Measurements from ENCODE around the gene COA1.
"Not testable (repeated sequence)": the region's sequence is repeated elsewhere in the genome, so short reads cannot be mapped to it uniquely, and the experiment has no call there.

The COA1 gene

DNA sequence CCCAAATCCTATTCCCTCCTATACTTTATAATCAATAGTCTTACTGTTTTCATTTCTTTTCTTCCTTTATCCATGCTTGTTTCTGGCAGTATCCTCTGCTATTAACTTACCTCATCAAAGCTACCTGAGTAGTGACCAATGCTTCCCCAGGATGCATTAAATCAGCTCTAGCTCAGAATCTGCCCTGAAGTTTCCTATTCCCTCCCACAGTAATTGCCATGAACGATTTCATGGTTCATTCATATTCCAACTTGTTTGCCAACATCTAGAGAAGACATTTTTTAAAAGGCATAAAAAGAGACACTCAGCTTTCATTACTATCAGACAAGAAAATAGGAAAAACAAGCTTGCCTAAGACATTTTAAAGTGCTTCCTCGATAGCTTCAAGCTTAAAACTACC lies 42.3 kb downstream of the COA1 start:
- no peak for DNase-seq

DNA sequence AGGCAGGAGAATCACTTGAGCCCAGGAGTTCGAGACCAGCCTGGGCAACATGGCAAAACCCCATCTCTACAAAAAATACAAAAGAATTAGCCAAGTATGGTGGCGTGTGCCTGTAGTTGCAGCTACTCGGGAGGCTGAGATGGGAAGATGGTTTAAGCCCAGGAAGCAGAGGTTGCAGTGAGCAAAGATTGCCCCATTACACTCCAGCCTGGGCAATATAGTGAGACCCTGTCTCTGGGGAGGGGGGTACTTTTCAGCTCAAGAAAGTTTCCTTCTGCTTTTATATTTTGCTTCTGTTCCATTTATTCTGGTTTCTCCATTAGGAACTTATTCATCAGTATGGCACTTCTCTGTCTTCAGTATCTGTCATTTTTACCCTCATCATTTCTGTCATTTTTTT lies 48.6 kb downstream of the COA1 start:
- DNase-seq = no peak

DNA sequence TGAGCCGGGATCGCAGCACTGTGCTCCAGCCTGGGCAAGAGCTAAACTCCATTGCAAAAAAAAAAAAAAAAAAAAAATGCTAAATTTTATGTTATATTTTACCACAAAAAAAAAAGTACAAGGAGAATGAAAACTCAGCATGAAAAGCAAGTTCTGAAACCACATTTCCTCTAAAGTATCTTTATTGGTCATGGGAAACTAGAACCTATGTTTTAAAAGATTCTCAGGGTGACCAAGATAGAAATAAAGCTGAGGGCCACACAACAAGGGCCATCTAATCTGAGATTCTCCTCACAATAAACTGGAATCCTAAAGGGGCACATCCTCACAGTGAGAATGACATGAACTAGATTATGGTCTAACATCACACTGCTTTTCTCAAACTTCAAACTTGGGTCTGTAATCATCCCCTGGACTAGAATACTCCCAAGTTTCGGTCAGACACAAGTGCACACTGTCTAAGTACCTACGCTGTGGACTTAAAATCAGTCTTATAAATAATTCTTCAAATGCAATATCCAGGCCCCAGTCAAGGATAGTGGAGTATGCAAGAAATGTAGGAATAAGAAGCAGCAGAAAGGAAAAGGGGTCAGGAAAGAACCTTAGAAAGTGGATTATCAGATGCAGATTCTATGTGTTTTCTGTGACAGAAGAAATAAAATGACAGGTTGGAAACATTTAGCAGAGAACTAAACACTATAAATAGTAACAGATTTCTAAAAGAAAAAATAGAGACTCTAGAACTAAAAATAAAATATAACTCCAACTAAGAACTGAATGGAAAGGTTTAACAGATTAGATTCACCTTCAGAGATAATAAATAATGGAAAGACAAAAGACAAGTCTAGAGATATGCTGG lies 49.9 kb downstream of the COA1 start:
- DNase-seq = no peak

DNA sequence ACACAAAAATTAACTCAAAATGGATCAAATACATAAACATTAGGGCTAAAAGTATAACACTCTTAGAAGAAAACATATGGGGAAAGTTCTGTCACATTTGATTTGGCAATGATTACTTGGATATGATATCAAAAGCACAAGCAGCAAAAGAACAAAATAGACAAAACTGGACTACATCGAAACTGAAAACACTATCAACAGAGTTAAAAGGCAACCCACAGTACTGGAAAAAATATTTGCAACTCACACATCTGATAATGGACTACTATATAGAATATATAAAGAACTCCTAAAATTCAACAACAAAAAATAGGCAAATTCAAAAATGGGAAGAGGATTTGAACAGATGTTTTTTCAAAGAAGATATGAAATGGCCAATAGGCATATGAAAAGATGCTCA lies 51.0 kb downstream of the COA1 start:
- no peak for DNase-seq

DNA sequence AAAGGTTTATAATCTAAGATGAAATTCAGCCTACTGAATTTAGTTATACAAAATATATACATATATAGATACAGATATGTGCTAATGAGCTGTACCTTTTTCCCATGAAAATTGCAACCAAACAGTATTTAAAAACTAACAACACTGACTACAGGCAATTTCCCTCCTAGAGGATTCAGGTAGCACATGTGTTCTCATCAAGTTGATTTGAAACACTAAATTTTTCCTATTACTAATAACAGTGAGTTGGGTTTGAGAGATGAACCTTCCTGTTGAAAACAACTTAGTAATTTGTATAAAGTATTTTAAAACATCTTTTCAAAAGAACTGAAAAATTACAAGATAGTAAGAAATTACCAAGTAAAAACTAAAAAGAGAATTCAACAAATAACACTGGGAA lies 51.5 kb downstream of the COA1 start:
- no peak for DNase-seq

DNA sequence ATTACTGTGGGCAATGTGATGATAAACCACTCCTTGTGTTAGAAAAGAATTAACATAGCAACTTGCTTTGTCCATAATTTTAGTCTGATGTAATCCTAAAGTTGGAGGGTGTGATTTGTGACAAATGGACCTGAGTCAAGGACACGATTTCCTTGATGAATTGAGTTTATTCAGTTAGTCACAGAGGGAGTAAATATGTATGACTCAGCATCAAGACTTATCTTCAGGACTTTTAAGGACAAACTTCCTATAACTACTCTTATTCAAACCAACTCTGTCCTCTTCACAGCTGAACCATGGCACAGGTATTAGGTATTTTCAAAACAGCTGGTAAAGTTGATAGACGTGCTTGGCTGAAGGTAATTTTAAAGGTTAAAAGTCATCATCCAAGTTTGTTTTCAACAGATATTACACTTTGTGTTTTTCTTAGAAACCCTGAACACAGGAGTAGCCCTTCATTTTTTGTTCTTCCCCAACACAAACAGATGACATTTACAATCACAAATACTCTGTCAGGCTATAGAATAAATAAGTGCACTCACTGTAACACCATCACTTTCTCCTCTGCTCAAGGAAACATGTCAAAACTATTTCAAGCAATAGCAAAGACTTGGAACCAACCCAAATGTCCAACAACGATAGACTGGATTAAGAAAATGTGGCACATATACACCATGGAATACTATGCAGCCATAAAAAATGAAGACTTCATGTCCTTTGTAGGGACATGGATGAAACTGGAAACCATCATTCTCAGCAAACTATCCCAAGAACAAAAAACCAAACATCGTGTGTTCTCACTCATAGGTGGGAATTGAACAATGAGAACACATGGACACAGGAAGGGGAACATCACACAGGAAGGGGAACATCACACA lies 54.5 kb downstream of the COA1 start:
- no peak for DNase-seq

DNA sequence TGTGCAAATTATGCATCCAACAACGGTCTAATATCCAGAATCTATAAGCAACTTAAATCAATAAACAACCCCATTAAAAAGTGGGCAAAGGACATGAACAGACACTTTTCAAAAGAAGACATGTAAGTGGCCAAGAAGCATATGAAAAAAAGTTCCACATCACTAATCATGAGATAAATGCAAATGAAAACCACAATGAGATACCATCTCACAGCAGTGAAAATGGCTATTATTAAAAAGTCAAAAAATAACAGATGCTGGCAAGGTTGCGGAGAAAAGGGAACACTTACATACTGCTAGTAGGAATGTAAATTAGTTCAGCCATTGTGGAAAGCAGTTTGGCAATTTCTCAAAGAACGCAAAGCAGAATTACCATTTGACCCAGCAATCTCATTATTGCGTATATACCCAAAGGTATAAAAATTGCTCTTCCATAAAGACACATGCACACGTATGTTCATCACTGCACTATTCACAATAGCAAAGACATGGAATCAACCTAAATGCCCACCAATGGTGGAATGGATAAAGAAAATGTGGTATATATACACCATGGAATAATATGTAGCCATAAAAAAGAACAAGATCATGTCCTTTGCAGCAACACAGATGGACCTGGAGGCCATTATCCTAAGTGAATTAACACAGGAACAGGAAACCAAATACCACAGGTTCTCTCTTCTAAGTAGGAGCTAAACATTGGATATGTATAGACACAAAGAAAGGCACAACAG lies 55.9 kb downstream of the COA1 start:
- not testable (repeated sequence) for DNase-seq

DNA sequence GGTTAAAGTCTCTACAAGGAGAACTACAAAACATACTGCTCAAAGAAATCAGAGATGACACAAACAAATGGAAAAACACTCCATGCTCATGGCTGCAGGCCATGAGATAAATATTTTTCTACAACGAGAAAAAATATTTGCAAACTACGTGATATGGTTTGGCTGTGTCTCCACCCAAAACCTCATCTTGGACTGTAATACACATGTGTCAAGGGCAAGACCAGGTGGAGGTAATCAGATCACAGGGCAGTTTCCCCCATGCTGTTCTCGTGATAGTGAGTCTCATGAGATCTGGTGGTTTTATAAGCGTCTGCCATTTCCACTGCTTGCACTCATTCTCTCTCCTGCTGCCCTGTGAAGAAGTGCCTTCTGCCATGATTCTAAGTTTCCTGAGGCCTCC lies 57.8 kb downstream of the COA1 start:
- DNase-seq = no peak

DNA sequence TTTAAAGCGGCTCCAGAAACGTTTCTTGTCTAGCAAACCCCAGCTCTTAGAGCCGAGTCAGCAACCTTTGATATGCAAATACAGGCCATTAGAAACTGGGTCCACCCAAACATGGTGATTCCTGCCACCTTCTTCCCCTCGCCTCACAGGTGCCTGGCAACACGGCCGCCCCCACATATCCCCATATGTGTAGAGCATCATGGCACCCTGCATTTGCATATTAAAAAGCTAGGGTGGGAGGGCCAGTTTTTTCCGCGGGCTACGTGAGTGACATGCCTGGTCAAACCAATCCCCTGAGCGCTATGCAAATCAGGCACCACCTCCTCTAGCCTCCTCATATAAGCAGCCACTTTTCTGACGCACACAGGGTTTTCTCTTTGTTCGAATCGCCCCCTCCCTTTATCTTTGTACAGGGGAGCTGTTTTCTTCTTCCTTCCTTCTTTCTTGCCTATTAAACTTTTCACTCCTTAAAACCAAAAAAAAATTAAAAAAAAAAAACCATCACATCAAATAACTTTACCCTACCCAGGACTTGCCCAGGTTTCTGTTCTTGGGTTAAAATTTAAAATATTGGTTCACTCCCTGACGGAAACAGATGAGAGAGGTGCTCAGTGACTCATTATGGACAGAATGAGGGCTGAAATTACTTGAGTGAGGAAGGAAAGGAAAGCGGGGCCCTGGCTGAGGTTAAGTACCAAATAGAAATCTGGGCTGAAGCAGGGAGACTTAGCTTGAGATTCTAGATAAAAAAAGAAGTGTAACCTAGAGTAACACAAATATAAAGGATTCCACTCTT lies 59.8 kb downstream of the COA1 start:
- no peak for DNase-seq

DNA sequence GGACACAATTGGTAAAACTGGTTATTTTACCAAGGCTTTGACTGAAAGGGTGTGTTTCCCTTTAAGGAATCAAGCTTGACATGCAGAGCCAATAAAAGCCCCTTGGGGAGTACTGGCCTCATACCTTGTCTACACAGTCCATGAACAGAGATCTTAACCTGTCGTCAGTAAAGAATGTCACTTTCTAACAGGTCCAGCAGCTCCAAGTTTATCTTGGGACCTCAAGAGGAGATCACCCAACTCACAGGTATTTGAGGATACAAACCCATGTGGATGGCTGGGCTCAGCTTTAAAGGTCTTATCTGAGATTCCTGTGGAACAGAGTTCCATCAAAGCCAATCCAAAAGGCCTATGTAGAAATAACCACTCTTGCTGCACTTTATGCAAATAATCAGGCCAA lies 61.3 kb downstream of the COA1 start:
- DNase-seq = no peak

DNA sequence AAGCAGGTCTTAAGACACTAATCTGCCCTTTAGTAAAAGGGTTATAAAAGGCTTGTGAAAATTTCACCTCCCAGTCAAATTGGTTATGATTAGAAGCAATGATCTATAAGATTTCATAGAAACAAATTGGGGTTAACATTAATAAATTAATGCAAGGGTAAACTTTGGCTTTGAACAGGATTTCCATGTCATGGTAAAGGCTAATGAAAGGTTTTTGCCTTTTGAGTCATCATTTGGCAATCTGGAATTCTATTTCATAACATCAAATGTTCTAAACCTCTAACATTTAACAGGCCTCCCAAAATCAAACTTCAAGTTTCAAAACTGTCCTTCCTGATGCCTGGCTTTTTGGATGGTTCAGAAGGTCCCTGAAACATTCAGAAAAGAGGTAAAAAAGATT lies 62.4 kb downstream of the COA1 start:
- DNase-seq = no peak

DNA sequence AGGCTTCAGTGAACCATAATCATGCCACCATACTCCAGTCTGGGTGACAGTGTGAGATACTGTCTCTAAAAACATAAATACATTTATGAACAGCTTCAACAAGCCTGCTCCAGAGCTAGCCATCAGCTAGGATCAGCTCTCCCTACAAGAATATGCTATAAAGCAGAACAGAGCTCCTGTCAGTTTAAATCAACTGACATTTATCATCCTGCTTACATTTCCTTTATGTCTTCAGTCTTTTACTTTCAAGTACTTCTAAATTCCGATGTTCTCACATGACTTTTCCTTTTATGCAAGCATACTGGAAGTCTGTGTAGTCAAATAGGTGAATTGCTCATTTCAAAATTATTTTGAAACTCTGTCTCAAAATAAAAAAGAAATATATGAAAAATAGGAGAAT lies 64.6 kb downstream of the COA1 start:
- no peak for DNase-seq

DNA sequence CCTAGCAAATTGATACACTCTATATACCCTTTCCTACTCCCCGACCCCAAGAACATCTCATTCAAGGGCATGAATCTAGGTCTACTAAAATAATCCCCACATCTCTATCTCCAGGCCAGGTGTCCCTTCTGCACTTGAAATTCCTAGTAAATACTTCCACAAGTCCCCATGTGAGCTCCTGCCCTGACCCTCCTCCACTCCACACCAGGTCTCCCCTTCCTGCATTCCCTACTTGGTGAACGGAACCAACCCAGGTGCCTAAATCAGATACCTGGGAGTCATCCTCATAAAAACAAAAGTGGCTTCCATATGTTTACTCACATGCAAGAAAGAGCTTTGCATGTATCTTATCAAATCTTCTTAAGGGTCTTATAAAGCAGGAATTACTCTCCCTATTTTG lies 69.2 kb downstream of the COA1 start:
- DNase-seq = no peak

DNA sequence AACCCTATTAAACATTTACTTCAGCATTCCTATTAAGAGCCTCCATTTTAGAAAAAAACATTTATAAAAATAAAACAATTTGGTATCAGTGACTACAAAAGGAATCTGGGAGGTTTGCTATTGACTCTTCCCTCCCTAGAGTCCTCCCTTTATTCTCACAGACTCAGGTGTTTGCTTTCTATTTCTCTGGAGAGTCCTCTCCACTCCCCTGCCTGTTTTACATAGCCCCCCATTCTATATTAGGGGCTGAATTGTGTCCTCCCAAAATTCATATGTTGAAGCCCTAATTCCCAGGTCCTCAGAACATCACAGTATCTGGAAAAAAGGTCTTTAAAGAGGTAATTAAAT lies 69.8 kb downstream of the COA1 start:
- DNase-seq = no peak

DNA sequence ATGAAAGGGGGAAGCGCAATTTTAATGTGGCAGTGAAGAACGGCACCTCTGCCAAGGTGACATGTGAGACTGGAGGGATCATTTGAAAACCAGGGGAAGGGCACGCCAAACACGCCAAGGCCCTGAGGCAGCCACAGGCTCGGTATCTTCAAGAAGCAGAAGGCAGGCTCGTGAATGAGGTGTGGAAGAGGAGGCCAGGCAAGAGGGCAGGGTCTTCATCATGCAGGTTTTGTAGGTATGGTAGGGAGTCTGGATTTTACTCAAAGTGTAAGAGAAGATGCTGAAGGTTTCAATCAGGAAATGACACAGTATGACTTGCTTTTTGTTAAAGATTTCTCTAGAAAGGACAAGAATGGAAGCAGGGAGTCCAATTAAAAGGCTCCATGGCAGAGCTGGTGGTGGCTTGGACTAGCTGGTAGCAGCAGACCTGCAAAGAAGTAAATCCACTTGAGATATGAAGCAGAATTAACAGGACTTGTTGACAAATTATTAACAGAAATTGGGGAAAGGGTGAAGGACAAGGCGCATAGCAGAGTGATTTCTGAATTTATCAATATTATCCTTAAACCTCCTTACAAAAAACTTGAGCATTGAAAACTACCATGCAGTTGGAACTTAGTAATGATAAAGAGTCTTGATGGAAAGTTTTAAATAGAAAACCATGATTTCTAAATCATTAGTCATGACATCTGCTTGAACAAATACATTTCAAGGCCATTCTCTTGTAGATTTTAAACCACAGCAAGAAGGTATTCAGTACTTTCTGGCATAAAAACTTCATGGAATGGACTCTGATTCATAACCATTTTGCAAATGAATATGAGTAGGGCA lies 70.4 kb downstream of the COA1 start:
- DNase-seq = no peak

DNA sequence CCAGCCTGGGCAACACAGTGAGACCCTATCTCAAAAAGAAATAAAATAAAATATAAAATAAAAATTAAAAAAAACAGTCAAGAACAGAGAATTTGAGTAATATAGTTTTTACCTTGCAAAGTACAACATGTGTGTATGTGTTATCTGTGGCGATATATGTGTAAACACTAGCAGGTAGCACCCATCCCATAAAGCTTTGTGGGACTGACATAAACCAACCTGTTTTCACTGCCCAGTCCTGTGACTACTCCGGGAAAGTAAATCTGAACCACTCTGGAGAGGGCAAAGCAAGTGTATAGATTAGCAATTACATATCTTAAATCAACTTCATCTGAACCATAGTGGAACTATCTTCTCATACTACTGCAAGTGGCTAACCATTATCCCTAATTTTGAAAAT lies 72.3 kb downstream of the COA1 start:
- no peak for DNase-seq

DNA sequence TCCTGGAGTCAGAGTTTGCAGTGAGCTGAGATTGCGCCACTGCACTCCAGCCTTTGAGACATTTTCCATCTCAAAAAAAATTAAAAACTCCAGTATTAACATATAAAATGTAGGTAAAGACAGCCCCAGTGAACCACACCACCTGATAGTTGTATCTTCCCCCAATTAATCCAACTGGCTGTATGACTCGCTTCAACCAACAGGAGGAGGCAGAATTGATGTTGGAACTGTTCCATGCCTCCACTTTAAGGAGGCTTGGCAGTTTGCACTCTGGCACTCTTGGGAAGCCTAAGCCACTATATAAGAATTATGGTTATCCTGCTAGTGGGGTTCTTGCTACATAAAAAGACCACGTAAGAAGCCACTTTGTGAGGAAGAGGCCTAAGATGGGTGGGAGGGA lies 73.7 kb downstream of the COA1 start:
- no peak for DNase-seq

DNA sequence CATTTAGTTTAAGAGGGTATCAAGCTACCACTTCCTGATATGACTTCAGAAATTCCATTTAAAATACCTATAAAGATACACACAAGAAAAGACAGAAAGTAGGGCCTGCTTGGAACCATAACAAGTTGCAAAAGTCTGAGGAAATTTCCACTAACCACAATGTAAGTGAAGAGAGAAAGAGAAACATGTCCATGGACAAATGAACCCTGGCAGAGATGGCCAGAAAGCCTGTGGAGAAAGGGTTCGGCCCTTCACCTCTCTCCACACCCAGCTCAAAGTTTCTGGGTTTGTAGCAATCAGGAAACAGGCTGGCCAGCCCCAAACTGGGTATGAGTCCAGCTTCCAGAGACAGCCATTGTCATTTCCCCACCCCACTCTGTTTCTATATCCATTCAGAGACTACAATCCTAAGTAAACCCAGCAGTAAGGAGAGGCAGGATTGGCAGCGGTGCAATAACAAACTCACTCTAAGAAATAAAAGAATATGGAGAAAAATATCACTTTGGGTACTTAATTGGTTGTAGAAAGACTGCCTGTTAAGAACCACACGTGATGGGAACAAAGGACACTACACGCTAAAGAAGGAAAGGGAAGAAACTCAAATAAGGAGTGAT lies 75.3 kb downstream of the COA1 start:
- DNase-seq = no peak

DNA sequence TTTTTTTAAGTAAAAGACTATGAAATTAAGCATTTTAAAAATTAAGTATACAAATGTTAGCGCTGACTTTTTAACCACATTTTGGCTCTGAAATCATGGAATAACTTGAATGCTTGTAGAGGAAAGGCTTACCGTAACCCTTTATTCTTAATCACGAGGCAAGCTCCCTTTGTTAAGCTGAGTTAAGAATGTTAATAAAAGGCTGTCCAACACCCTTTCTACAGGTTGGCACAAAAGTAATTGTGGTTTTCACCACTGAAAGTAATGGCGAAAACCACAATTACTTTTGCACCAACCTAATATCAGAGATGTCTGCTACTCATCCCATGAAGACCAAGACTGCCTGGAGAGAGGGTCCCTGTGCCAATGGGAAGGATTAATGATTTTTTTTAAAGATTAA lies 75.9 kb downstream of the COA1 start:
- no peak for DNase-seq

DNA sequence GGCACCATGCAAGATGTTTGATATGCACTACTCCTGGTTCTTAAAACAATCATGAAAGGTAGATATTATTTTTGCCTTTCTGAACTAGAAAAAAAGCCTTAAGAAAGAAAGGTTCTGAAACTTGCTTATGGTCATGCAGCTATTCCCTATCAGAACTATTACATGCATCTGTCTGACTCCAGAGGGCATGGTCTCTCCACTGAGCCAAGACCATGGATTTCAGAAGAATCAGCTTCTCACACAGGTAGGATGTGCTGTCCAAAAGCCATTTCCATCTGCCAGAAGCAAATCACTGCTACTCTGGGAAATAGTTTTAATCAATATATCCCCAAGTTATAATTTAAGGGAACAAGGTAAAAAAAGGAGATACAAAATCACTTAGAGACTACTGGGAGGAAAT lies 77.0 kb downstream of the COA1 start:
- DNase-seq = no peak

DNA sequence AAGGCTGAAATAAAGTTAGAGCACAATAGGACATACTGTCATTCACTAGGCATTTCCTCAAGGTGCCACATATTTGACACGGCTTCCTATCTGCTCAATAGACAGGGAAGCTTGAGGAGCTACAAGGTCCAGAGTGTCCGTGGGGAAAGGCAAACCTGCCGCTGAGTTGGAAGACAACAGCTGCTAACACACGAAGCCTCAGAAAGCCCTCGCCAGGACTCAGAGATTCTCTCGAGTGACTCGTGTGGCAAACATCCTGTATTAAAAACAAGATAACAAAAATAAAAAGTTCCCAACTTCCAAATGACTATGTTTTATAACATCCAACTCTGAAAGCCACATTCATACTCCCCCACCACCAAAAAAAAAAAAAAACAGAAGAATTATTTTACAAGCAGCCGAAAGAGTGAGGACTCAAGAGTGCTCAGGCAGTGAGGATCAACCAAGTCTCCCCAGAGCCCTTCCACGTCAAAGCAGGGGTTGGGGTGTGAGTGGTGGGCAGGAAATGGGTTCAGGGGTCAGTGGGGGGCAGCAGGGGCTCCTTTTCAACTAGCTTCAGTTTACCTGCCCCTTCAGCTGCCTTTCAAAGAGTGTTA lies 78.8 kb downstream of the COA1 start:
- no peak for DNase-seq
